HepG2 (cell line): ENCODE results near the gene SSBP4. TPM values are rescaled to one million over a fixed set of nuclear protein-coding genes. Genes with fewer than 3 reads are reported as not detected.
A peak's percentile ranks its signal among the peaks of the same experiment; 100 is the strongest.

Experiments used
- ARID4A ChIP-seq: sonication (generic); formaldehyde crosslinking; IDR thresholded peaks from 2 replicates; pipeline ENCODE4 v1.5.0; 2020; ENCODE audit warnings: mild to moderate bottlenecking, missing genetic modification reagents, borderline replicate concordance
- ATF5 ChIP-seq: sonication (generic); formaldehyde crosslinking; IDR thresholded peaks from 2 replicates; pipeline ENCODE4 v1.4.0; 2020; ENCODE audit warnings: mild to moderate bottlenecking, low read depth, missing genetic modification reagents
- E2F5 ChIP-seq: sonication (generic); formaldehyde crosslinking; conservative IDR thresholded peaks from 2 replicates; pipeline ENCODE4 v1.4.0; 2020; ENCODE audit warnings: missing genetic modification reagents
- EEA1 ChIP-seq: sonication (generic); formaldehyde crosslinking; IDR thresholded peaks from 2 replicates; pipeline ENCODE4 v1.5.1; 2020; ENCODE audit warnings: mild to moderate bottlenecking, missing genetic modification reagents, borderline replicate concordance
- HDAC2 ChIP-seq: sonication (generic); formaldehyde crosslinking; IDR thresholded peaks from 2 replicates; pipeline ENCODE4 v1.4.0; 2020; ENCODE audit warnings: missing genetic modification reagents
- JUN ChIP-seq: sonication (generic); formaldehyde crosslinking; IDR thresholded peaks from 2 replicates; pipeline ENCODE4 v1.4.0; 2020; ENCODE audit warnings: mild to moderate bottlenecking, missing genetic modification reagents
- KLF12 ChIP-seq: sonication (generic); formaldehyde crosslinking; IDR thresholded peaks from 2 replicates; pipeline ENCODE4 v1.4.0; 2020; ENCODE audit warnings: missing genetic modification reagents, borderline replicate concordance
- THAP9 ChIP-seq: sonication (generic); formaldehyde crosslinking; IDR thresholded peaks from 2 replicates; pipeline ENCODE4; 2020; ENCODE audit warnings: missing genetic modification reagents, mild to moderate bottlenecking, borderline replicate concordance
- TMF1 ChIP-seq: sonication (generic); formaldehyde crosslinking; IDR thresholded peaks from 2 replicates; pipeline ENCODE4 v1.8.1; 2022; ENCODE audit warnings: low read depth, missing genetic modification reagents
- ZBTB8A ChIP-seq: sonication (generic); formaldehyde crosslinking; IDR thresholded peaks from 2 replicates; pipeline ENCODE4 v1.4.0; 2020; ENCODE audit warnings: mild to moderate bottlenecking, low read depth, missing genetic modification reagents, borderline replicate concordance
- ZNF225 ChIP-seq: sonication (generic); formaldehyde crosslinking; IDR thresholded peaks from 2 replicates; pipeline ENCODE4 v1.4.0; 2020; ENCODE audit warnings: mild to moderate bottlenecking, missing genetic modification reagents
- ZNF343 ChIP-seq: sonication (generic); formaldehyde crosslinking; IDR thresholded peaks from 2 replicates; pipeline ENCODE4 v1.4.0; 2020; ENCODE audit warnings: mild to moderate bottlenecking, missing genetic modification reagents
- ZNF670 ChIP-seq: sonication (generic); formaldehyde crosslinking; IDR thresholded peaks from 2 replicates; pipeline ENCODE4 v1.8.0; 2022; ENCODE audit warnings: mild to moderate bottlenecking, missing genetic modification reagents, borderline replicate concordance
- ZNF687 ChIP-seq: sonication (generic); formaldehyde crosslinking; IDR thresholded peaks from 2 replicates; pipeline ENCODE4 v1.5.1; 2020; ENCODE audit warnings: mild to moderate bottlenecking, missing genetic modification reagents, moderate library complexity
- ZNF788 ChIP-seq: sonication (generic); formaldehyde crosslinking; IDR thresholded peaks from 2 replicates; pipeline ENCODE4 v1.5.0; 2020; ENCODE audit warnings: mild to moderate bottlenecking, missing genetic modification reagents, borderline replicate concordance
- polyA plus RNA-seq, 8 experiments: library from polyadenylated mRNA; depleted of rRNA in 3 of 8; stranded (reverse) in 7 of 8; unstranded in 1 of 8; fragments of >200 nt; fragmentation: Illumina TruSeq in 4 of 8; extraction: Trizol in 4 of 8; gene quantifications; 2 replicates each; pipeline versions ENCODE4 v1.2.1 to v1.2.3, GENCODE V29; 2011 to 2016; ENCODE audit warnings: low read depth in 4 of 8, missing spikeins in 1 of 8, mixed read lengths in 1 of 8; ENCODE audit not compliant: insufficient read depth in 1 of 8
- total RNA-seq, 5 experiments: library from RNA; depleted of rRNA; stranded (reverse); fragments of >200 nt; fragmentation: Illumina TruSeq; extraction: Trizol; gene quantifications; 2 replicates each; pipeline ENCODE4 v1.2.3, GENCODE V29; 2016; ENCODE audit warnings: low read depth in 1 of 5

Gene SSBP4
- total and polyA plus RNA-seq, 2 of the 13 experiments (the other 11 are each of a cell fraction or from before 2014, with no cell fraction given): 20.8 to 39.5 TPM

GRCh38 chr19:18464646-18465045, 45.4 kb downstream of the SSBP4 start (continued):
- peak; percentile 18; the same call in 1 of the 2 replicates for TF ChIP-seq THAP9 (CRISPR knock-in tag)
- TF ChIP-seq TMF1 (CRISPR knock-in tag): no peak
- TF ChIP-seq JUN: no peak
- TF ChIP-seq ZNF687 (CRISPR knock-in tag): peak; percentile 80
- TF ChIP-seq ARID4A (CRISPR knock-in tag): peak; percentile 27; the same call in 1 of the 2 replicates
- TF ChIP-seq EEA1 (CRISPR knock-in tag): no peak
- TF ChIP-seq ATF5: no peak
- no peak for TF ChIP-seq ZNF670 (CRISPR knock-in tag)
- no peak for TF ChIP-seq ZNF225 (CRISPR knock-in tag)
- TF ChIP-seq ZNF788 (CRISPR knock-in tag): peak; percentile 74; the same call in 1 of the 2 replicates
- TF ChIP-seq KLF12 (CRISPR knock-in tag): no peak
- TF ChIP-seq HDAC2 (CRISPR knock-in tag): peak; percentile 49; the same call in 1 of the 2 replicates
- no peak for TF ChIP-seq E2F5
- no peak; the same call in 1 of the 2 replicates for TF ChIP-seq ZNF343 (CRISPR knock-in tag)
- no peak for TF ChIP-seq ZBTB8A
